ENCODE data around the gene GCN1.

Gene GCN1

DNA sequence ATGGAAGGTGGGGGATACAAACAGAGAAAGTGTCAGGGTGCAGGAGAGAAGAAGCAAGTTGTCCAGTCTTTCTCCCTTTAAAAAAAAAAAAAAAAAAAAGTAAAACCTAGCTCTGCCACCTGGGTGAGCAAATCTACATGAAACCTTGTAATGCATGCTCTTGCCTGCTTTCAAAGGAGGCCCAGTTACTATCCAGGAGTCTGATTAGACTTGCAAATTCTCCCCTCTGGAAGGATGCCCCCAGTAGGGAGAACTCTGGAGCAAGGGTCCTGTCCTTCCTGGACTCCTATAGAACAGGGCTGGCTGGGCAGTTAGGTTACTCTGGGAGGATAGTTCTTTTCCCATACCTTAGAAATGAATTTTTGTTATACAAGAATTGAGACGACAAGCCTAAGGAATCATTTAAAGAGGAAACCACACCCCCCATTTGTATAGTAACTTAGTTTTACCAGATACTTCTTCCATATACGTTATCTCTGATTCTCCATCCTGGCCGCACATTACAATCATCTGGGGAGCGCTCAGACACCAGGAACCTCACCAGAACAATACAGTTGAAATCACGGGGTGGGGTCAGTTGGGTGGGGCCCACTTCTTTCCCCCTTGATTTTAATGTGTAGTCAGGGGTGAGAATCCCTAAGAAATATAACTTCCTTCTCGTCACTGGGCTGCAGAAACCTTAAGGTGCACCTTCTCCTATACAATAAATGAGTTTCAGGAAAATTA is 108.4 kb downstream of the GCN1 start:
- in situ Hi-C loops (cut with MboI; ENCODE audit: low sequenced_read_pairs) = loop anchor here (10.0 kb wide), 1 partner anchor 91 kb away; no protein-coding TSS in a partner anchor
- H3K4me1 ChIP-seq = peaks cover 4% of the 10 kb centered on the region
- H3K9me3 ChIP-seq = no peaks in the 10 kb centered on the region
- H3K4me3 ChIP-seq = no peak overlapping the region
- no peak for DNase-seq (ENCODE audit: low spot score in 2 of 2)
- no peaks in the 10 kb centered on the region for H3K36me3 ChIP-seq (replicated peaks)
- H3K27me3 ChIP-seq (ENCODE audit: low read depth) = no peaks in the 10 kb centered on the region

DNA sequence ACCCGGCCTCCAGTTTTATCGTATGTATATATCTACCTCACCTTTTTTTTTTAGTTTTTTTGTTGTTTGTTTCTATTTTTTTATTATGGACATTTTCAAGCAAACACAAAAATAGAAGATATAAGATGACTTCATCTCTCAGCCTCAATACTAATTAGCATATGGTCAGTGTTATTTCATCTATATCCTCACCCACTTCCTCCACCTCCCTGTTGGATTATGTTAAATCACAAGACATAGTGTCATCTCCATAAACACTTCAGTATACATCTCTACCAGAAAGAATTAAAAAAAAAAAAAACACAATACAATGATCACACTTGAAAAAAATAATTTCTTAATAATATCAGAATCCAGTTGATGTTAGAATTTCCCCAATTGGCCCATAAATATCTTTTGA is 112.9 kb downstream of the GCN1 start:
- in situ Hi-C loops (cut with MboI; ENCODE audit: low sequenced_read_pairs) = loop anchor here (10.0 kb wide), 1 partner anchor 87 kb away; no protein-coding TSS in a partner anchor
- no peak overlapping the region for H3K4me3 ChIP-seq
- H3K4me1 ChIP-seq = peaks cover 3% of the 10 kb centered on the region
- H3K9me3 ChIP-seq = no peaks in the 10 kb centered on the region
- no peaks in the 10 kb centered on the region for H3K27me3 ChIP-seq (ENCODE audit: low read depth)
- H3K36me3 ChIP-seq (replicated peaks) = no peaks in the 10 kb centered on the region
- DNase-seq (ENCODE audit: low spot score in 2 of 2) = no peak

DNA sequence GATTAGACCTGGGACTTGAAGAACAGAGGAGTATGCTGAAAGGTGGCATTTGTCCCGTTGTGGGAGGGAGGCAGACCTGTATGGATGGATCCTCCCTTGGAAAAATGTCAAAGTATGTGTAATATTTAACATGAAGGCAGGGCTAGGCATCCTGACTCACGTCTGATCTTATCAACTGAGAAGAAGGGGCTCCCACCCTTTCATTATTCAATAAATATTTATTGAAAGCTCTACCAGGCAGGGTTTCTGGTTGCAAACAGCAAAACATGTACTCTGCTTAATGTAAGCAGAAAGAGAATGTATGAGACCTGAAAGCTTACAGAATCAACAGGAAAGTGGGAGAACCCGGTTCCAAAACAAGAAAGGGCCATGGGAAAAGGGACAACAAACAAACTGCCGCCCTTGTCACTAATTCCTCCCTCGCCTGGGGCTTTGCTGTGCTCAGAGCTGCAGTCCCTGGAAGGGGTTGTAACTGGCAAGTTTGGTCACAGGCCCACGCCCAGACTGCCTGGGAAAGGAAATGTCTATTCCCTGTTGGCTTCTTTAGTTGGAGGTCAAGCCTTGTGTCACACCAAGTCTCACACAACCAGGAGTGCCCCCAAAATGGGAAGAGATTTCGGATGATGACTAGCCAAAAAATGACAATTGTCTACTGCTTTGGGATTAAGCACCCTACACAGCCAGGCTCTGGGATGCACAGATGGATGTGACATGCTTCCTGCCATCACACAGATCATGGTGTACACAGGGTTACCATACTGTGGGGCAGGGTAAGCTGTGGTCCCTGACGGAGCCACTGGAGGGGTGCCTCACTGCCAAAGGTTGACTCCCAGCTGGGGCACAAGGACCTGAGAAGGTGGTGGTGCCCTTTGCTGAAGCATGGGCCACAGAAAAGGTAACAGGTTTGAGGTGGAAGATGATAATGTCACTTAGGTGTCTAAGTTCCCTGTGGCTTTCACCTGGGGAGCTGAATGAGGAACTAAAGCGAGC is 114.8 kb downstream of the GCN1 start:
- H3K9me3 ChIP-seq = no peaks in the 10 kb centered on the region
- no peaks in the 10 kb centered on the region for H3K27me3 ChIP-seq (ENCODE audit: low read depth)
- in situ Hi-C loops (cut with MboI; ENCODE audit: low sequenced_read_pairs) = loop anchor here (10.0 kb wide), 1 partner anchor 85 kb away; no protein-coding TSS in a partner anchor
- no peaks in the 10 kb centered on the region for H3K4me1 ChIP-seq
- no peak overlapping the region for H3K4me3 ChIP-seq
- no peak for DNase-seq (ENCODE audit: low spot score in 2 of 2)
- H3K36me3 ChIP-seq (replicated peaks) = no peaks in the 10 kb centered on the region

DNA sequence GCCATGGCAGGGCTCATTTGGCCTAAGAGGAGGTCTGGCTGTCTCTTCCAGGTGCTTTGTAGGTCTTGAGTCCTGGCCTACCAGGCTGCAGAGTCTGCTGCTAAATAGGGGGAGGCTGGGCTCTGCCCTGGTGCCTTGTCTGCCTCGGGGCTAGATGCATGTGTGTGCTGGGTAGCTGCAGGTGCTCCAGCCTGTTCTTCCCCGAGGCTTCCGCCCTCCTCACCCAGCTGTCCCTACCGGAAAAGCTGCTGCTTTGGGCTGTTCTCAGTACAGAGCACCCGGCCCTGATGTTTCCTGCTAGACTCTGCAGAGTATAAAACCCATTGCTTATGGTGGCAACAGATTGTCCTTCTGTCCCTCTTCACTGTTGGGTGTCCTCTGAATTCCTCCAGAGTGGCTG is 115.6 kb downstream of the GCN1 start:
- DNase-seq (ENCODE audit: low spot score in 2 of 2) = no peak

DNA sequence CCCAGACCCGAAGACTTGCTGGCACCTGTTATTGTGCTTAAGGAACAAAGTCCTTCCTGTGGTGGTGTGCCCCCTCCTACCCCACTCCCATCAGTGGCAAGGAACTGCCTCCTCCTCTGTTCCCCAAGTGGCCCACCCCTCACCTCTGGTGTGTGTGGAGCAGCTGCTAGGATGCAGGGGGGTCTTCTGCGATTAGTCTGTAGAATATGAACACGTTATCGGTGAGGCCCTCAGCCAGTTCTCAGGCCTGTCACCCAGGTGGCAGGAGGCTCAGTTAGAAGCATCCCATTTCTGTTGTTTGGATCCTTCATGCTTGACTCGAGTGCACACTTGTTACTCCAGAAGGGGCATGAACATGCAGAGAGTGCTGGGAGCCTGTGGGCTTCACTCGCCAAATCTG is 117.3 kb downstream of the GCN1 start:
- Histone ChIP-seq H3K27me3 (ENCODE audit: low read depth) (no peaks in the 10 kb centered on the region), H3K9me3 (no peaks in the 10 kb centered on the region), H3K4me3 (no peak overlapping the region), H3K36me3 (replicated peaks) (no peaks in the 10 kb centered on the region), H3K4me1 (no peaks in the 10 kb centered on the region)
- DNase-seq (ENCODE audit: low spot score in 2 of 2) = no peak
- in situ Hi-C loops (cut with MboI; ENCODE audit: low sequenced_read_pairs) = no loop called here

More for the DNA sequence above, 115.6 kb downstream of the GCN1 start:
- no peak overlapping the region for H3K4me3 ChIP-seq
- no peaks in the 10 kb centered on the region for H3K27me3 ChIP-seq (ENCODE audit: low read depth)
- no peaks in the 10 kb centered on the region for H3K36me3 ChIP-seq (replicated peaks)
- H3K4me1 ChIP-seq = no peaks in the 10 kb centered on the region
- in situ Hi-C loops (cut with MboI; ENCODE audit: low sequenced_read_pairs) = no loop called here
- no peaks in the 10 kb centered on the region for H3K9me3 ChIP-seq
